Stimulated activated CD8-positive, alpha-beta memory T cell treated with anti-CD3 and anti-CD28 coated beads, Interleukin-7, amount 100 ng/mL, for 4 hours (primary cell): ENCODE measurements around the gene RNF19B.

Experiments
- DNase-seq, 2 donors: peaks; one replicate each; pipeline ENCODE4 v3.0.0-alpha.2; 2020; ENCODE audit warnings: low read depth in 2 of 2

The RNF19B gene

DNA sequence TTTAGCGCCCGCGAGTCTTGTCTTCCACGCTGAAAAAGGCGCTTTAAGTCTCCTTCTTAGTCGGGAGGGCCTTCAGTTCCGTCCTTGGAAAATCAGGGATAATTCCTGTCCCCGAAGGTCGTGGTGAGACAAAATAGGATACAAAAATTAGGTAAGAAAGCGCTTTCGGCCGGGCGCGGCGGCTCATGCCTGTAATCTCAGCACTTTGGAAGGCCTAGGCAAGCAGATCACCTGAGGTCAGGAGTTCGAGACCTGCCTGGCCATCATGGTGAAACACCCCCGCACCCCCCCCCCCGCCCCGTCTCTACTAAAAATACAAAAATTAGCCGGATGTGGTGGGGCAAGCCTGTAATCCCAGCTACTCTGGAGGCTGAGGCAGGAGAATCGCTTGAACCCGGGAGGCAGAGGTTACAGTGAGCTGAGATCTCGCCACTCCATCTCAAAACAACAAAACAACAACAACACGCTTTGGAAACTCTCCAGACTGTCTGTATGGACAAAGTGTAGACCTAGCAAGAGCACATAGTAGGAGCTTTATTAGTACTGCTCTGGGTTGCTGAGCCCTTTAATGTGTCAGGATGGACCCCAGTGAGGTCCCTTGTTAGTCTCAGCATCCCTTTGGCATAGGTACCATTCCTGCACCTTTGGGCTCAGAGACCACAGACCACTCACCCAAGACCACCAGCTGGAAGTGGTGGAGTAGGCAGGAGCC is 62.6 kb downstream of the RNF19B start:
- DNase-seq: no peak

DNA sequence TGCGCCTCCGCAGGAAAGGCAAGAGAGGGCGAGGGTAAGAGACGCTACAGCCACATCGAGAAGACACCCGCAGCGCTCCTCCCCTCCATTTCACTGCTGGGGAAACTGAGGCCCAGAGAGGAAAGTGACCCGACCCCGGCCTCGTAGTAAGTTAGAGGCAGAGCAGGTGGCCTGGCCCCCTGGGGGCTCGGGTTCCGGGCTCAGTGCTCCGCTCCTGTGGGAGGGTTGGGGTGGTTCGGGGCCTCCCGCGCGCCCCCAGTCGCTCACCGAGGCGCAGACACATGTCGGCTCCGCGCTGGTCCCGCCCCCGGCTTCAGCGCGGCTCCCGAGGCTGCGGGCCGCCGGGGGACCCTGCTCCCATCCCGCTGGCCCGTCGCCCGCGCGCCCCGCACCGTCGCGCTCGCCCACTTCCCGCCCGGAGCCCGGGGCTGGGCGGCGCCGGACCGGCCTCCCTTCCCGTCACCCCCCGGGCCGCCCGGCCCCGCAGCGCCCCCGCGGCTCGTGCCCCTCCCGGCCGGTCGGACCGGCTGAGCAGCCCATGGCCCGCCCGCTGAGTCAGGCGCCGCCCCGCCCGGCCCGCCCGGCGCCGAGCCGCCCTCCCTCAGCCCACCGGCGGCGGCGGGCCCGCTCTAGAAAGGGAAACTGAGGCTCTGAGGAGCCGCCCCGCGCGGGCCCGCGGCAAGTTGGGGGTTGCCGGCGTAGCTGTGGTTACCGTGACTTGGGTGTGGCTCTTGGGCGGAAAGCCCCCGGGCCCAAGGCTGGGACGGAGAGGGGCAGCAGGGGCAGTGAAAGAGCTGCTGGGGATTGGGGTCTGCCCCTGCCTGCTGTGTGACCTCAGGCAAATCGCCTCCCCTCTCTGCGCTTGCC is 63.4 kb downstream of the RNF19B start, which contains the start of gene TMEM54:
Gene TMEM54, minus strand, starts transcription at position 434 of the 867 bp plus-strand sequence. Its CDS starts 151 bp downstream, at position 283.
- DNase-seq: no peak

DNA sequence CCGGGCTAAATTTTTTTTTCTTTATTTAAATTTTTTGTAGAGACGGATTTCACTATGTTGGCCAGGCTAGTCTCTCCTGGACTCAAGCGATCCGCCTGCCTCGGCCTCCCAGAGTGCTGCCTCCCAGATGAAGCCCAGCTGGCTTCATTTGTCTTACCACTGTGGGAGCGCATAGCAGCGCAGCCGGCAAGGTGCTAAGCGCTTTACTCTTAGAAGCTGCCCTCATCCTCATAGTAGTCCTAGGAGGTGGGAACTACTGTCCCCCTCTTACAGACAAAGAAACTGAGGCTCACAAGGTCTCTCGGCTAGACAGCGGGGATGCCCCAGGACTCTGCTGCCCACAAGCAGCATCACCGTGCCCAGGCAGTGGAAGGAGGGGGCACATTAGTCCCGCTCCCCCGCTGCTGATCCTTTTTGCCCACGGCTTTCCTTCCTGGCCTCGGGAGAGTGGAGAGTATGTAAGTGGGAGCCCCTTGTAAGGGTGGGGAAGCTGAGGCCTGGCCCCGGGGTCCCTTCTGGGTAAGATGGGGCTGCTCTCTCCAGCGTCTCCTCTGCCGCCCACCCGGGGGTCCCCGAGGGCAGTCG is 64.1 kb downstream of the RNF19B start:
- no peak for DNase-seq

GRCh38 chr1:32899586-32900296 is 64.9 kb downstream of the RNF19B start:
- no peak for DNase-seq

DNA sequence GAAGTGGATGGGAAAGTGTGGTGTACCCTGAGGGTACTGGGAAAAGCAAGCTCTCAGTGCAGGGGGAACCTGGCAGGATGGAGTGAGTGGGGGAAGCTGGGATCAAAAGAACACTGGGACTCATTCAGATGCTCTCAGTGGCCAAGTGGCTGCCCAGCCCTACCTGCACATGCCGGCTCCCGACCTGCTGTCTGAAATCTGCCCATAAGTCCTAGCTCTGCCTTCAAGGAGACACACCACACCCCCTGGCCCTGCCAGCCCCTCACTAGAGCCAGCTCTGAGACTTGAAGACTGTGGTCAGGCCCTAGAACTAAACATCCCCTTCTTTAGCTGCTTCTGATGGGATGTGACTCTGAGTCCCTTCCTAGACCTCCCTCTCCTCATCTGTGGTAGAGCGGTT is 65.7 kb downstream of the RNF19B start:
- DNase-seq: no peak

DNA sequence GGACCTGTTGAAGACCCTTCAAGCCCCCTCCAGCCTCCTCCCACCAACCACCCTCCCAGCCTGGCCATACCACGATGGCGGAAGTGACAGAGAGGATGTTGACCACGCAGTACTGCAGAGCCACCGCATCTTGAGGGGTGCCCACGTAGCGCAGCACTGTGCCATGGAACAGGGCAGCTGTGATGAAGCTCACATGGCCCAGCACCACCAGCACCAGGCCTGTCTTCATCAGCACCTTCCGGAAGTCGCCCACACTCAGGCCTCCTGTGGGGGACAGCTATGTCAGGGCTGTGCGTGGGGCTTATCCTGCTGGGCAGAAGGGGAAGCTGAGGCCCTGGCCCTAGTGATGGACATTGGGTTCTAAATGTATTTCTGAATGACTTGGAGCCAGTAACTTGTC is 66.6 kb downstream of the RNF19B start:
- DNase-seq: no peak

DNA sequence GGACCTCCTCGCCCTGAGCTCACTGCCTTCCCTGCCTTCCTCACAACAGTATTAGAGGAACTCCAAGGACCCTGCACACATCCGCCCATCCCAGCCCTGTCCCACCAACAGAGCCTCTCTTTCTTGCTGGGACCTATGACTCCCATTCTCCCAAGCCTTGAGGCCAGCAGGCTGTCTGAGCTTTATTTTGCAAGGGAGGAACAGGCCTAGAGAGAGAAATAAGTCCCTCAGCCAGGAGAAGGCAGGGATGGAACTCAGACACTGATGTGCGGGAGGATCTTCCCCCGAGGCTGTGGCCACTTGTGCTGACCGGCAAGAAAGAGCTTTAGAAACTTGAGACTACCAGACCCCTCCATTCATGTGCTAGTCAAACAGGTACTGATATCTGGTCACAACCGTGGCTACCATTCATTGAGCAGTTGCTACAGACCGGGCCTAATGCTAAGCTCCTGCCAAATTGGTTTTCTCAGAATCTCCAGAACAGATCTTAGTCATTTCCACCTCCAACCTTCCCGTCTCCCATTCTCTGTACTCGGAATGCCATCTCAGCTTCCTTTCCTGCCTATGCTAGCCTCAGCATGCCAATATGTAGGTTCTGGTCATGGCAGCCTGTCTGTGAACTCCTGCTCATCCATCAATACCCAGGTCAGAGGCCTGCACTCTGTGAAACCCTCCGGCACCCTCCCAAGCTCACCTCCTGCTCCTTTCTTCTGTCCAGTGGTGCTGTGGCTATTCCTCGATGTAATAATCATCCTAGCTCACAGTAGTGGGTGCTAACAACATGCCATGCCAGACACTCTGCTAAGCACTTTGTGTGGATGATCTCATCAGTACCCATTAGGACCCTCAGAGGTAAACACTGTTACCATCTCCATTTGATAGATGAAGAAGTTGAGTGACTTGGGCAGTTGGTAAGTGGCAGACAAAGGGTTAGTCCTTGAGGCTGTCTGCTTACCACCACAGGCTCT is 67.2 kb downstream of the RNF19B start:
- no peak for DNase-seq

DNA sequence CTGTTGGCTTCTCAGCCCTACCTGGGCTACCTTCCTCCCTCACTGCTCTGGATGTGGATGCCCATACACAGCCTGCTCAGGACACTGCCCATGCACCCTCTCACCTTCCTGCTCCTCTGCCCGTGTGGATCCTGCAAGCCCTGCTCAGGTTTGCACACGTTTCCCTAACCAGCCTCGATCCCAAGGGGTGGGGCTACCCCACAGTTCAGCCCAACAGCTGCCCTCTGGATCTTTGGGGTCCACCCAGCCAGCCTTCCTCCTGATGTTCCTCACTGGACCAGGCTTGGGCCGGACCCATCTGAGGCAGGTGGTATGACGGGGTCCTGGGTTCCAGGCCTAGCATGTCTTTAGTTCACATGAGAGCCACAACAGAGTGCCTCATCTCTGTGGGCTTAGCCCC is 68.2 kb downstream of the RNF19B start:
- no peak for DNase-seq

GRCh38 chr1:32895325-32896215 is 69.0 kb downstream of the RNF19B start:
- no peak for DNase-seq

GRCh38 chr1:32894681-32895080 is 69.9 kb downstream of the RNF19B start:
- no peak for DNase-seq

- no peak for DNase-seq
Measured at GRCh38 chr1:32894019-32894600, 70.5 kb downstream of the RNF19B start.

DNA sequence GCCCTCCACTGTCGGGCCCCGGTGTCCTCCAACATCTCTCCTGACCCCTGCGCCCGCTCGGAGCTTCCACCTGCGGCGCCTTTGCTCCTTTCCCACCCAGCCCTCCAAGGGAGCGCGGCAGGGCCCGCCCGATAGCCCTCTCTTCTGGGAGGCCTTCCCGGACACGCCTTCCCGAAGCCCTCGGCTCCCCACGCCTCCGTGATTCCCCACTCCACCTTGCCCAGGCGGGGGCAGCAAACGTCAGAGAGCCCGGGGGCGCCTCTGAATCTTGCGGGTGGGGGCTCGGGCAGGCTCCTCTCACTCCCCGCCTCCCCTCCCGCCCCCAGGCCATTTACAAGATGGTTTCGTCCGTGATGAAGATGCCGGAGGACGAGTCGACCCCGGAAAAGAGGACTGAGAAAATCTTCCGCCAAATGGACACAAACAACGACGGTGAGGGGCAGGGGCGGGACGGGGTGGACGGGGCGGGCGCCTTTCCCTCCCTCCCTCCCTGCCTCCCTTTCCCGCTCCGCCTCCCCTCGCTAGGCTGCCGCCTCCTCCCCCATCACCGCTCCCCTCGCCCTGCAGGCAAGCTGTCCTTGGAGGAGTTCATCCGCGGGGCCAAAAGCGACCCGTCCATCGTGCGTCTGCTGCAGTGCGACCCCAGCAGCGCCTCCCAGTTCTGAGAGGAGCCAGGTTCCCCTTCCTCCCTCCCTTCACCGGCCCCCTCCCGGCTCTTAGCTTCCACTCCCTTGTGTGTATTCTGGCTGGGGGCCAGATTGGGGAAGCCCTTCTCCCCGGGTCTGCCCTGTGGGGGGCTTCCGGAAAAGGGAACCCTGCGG is 71.2 kb downstream of the RNF19B start:
- peak in 1 of 2 donors; percentile 24 for DNase-seq

GRCh38 chr1:32892368-32893197 is 72.0 kb downstream of the RNF19B start:
- DNase-seq: no peak

- no peak for DNase-seq
Measured at GRCh38 chr1:32891630-32892029, 73.0 kb downstream of the RNF19B start.

- no peak for DNase-seq
Measured at GRCh38 chr1:32891241-32891570, 73.4 kb downstream of the RNF19B start.

DNA sequence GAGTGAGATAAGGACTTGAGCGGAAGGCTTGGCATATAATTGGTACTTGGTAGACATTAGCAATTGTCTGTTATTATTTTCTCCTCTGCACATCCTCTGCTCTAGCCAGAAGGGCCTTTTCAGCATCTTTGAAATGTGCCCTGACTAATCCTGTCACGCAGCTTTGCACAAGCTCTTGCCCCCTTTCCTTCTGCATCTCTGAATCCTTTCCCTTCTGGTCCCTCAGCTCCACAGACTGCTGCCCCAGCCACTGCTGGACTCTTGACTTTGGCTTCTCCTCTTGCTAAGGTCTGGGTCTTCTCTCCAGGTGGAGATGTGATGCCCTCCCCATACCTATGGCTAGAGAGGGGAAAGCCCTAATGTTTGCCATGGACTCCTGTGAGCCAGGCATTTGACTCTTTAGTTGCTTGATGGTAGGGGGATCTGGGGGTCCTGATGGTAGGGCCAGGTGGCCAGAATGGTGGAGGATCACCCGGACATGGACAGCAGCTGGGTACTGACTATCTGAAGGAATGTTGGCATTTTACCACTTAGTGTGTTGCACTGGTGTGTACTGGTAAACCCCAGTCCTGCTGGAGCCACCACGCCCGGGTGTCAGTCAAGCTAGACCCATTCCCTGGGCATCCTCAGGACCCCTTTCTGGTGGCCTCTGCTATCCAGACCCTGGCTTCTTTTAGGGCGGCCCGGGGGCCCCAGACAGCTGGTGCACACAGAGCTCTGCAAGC is 73.9 kb downstream of the RNF19B start:
- DNase-seq: no peak

DNA sequence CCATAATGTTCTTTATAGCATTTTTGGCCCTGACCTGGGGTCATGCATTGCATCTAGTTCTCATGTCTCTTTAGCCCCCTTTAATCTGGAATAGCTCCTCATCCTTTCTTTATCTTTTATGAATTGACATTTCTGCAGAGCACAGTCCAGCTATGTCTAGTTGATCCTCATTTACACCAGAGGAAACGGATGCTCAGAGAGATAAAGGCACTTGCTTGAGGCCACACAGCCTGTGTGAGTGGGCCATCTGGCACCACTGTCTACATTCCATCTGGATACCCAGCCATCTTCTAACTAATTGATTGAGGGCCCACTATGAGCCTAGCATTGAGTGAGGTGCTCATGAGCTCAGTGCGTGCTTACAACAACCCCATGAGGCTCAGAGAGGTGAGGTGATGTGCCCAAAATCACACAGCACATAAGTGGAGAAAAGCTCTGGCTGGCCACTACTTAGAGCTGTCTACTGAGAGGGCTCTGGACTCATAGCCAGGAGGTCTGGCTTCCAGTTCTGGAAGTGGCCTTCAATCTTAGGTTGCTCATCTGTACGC is 74.8 kb downstream of the RNF19B start:
- DNase-seq: no peak
